NOMO-1 treated with dmso at 0.1 percent for 144 hours (cell line): Measurements from ENCODE around the gene SSH3.

Source experiments
- DNase-seq: peaks from one replicate; lab custom pipeline; 2025; ENCODE audit not compliant: unreplicated experiment; lab: John Stamatoyannopoulos, UW

SSH3 gene

GRCh38 chr11:67278939-67279588 is 24.3 kb upstream of the SSH3 start:
- DNase-seq = no peak

DNA sequence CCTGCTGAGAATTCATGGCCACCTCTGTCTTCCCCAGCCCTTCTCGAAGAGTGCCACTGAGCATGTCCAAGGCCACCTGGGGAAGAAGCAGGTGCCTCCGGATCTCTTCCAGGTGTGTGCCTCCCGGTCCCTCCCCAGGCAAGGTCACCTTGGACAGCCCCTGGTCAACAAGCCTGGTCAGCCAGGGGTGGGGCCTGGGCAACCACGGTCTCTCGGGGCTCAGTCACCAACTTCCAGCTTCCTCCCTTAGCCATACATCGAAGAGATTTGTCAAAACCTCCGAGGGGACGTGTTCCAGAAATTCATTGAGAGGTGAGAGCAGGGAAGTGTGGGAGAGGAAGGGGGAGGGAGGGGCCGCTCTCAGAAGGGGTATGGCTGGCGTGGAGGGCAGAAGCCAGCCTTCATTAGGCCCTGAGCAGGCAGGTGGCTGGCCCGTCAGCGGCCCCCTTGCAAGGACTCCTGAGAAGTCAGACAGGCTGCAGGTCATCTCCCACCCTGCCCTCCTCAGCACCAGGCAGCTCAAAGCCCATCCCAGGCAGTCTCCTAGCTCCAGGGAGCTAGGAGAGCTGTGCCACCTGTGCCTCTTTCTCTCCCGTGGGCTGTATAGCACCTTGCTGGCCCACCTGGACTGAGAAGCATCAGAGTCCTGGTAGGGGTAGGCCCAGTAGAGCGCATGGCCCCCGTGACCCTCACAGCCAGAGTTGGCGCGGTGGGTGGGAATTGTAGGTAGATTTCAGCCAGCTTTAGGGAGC is 23.6 kb upstream of the SSH3 start:
- no peak for DNase-seq

GRCh38 chr11:67280341-67280787 is 23.0 kb upstream of the SSH3 start:
- DNase-seq = no peak

- DNase-seq = no peak
Observed at GRCh38 chr11:67280788-67281551, 22.4 kb upstream of the SSH3 start.

DNA sequence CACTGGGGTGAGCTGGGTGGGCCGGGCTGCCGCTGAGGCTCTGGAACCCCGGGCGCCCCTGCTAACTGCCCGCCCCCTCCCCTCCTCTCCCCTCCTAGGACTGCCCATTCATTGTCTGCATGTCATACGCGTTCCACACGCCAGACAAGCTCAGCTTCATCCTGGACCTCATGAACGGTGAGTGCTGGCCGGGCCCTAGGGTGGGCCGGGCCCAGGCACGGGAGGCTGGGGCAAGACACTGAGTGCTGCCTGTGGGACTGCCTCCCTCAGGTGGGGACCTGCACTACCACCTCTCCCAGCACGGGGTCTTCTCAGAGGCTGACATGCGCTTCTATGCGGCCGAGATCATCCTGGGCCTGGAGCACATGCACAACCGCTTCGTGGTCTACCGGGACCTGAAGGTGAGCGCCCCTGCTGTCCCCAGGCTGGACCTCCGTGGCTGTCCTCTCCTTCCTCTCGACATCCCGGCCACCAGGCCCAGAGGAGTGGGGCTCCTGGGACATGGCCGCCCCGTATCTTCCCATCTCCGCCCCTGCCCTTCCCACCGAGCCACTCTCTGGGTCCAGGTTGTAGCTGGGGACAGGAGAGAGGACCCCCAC is 21.7 kb upstream of the SSH3 start:
- no peak for DNase-seq

DNA sequence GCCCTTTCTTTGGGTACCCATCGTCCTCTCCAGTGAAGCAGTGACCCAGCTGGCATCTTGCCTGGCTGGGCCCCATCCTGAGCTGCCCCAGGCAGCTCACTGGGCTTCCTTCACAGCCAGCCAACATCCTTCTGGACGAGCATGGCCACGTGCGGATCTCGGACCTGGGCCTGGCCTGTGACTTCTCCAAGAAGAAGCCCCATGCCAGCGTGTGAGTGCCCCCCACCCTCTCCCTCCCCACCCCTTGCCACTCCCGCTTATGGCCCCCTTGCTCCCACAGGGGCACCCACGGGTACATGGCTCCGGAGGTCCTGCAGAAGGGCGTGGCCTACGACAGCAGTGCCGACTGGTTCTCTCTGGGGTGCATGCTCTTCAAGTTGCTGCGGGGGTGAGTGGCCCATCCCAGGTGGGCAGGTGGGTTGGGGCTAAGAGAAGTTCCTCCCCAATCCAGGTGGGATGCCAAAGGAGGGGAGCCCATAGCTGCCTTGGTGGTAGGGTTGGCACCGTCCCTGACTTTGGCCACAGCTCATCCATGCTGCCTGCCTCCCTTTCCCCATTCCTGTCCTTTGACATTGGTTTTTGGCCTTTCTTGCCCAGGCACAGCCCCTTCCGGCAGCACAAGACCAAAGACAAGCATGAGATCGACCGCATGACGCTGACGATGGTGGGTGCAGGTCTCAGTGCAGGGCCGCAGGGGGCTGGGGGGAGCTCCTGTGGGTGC is 21.0 kb upstream of the SSH3 start:
- DNase-seq = no peak

DNA sequence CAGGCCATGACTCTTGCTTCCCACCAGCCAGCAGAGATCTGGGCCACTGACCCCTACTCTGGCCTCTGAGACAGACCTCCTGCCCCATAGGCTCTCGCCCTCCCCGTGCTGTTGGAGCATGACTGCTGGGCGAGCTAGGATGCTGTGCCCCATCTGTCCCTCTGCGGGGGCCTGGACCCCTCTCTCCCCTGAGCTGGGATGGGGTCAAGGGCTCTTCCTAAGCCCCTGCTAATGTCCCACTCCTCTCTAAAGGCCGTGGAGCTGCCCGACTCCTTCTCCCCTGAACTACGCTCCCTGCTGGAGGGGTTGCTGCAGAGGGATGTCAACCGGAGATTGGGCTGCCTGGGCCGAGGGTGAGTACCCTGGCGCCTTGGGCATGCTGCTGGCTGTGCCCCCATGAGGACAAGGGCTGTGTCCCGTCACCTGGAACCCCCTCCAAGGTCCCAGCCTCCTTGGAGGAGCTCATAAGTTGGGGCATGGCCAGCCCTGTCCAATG is 20.4 kb upstream of the SSH3 start:
- DNase-seq = no peak

DNA sequence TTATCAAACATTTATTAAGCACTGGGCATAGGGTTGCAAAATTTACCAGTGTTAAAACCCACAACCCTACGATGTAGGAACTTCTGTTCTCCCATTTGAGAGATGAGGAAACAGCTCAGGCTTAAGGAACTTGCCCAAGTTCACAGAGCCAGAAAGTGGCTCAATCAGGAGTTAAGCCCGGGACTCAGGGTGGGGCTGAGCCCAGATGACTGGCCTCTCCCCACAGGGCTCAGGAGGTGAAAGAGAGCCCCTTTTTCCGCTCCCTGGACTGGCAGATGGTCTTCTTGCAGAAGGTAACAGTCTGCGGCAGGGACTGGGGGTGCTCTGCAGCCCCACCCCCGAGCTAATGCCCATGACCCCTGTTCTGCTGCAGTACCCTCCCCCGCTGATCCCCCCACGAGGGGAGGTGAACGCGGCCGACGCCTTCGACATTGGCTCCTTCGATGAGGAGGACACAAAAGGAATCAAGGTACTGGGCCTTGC is 19.8 kb upstream of the SSH3 start:
- peak; percentile 80 for DNase-seq

GRCh38 chr11:67284811-67285540 is 18.4 kb upstream of the SSH3 start:
- no peak for DNase-seq

DNA sequence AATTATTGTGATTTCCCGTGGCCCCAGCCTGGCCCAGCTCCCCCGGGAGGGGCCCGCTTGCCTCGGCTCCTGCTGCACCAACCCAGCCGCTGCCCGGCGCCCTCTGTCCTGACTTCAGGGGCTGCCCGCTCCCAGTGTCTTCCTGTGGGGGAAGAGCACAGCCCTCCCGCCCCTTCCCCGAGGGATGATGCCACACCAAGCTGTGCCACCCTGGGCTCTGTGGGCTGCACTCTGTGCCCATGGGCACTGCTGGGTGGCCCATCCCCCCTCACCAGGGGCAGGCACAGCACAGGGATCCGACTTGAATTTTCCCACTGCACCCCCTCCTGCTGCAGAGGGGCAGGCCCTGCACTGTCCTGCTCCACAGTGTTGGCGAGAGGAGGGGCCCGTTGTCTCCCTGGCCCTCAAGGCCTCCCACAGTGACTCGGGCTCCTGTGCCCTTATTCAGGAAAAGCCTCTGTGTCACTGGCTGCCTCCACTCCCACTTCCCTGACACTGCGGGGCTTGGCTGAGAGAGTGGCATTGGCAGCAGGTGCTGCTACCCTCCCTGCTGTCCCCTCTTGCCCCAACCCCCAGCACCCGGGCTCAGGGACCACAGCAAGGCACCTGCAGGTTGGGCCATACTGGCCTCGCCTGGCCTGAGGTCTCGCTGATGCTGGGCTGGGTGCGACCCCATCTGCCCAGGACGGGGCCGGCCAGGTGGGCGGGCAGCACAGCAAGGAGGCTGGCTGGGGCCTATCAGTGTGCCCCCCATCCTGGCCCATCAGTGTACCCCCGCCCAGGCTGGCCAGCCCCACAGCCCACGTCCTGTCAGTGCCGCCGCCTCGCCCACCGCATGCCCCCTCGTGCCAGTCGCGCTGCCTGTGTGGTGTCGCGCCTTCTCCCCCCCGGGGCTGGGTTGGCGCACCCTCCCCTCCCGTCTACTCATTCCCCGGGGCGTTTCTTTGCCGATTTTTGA is 17.5 kb upstream of the SSH3 start:
- no peak for DNase-seq

DNA sequence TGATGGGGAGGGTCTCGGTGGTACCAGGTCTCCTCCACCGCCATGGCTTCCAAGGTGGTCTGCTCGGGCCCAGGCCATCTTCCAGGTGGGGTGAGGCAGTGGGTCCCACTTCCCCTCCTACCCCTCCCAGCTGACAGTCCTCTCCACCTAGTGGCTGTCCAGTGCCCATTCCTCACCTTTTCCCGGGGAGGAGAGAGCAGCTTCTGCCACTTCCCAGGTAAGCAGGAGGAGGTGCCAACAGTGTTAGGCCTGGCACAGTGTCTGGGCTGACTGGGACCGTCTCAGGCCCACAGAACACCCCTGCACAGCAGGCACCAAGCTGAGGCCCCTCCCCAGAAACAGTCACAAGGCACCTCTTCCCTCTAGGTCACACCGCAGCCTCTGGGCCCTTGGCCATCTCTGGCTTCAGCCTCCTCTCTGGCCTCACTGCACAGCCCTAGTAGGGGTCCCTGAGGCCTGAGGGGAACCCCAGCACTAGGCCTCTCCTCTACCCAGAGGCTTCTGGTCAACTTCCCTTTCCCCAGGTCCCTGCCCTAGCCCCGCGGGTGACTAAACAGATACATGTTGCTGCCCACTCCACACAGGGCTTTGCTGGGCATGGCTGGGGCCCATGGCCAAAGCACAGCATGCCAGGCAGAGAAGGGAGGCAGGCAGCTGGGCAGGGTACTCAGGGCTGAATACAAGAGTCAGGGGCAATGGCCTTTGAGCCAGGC is 16.6 kb upstream of the SSH3 start:
- DNase-seq = peak; percentile 8

DNA sequence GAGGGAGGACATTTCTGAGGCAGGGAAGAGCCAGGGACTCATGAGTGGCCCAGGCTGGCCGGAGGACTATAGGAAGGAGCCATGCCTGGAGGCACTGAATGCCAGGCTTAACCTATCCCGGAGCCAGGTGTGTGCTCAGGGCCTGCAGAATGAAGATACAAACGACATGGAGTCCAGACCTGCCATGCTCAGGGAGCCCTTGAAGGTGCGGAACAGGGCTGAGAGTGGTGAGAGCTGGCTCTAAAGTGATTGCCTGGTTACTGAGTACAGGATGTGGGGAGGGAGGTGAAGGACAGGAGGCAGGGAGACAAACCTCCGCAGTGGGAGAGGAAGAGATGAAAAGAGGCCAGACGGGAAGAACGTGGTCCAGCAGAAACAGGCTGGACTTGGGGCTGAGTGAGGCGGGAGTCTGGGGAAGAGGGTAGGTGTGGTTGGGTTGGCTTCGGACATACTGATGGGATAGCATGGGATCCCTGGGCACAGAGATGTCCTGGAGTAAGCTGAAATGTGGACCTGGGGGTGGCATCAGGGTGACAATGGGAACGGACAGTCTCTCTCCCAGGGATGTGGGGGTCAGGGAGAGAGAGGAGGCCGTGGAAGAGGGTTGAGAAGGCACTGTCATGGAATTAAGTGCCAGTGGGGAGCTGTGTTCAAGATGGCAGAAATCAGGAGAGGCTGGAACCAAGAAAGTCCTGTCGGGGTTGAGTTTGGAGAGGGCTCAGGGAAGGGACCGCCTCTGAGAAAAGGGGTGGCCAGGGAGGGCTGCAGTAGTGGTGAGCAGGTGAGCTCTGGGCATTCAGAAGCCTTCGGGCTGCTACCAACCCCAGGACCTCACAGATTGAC is 15.8 kb upstream of the SSH3 start:
- no peak for DNase-seq

DNA sequence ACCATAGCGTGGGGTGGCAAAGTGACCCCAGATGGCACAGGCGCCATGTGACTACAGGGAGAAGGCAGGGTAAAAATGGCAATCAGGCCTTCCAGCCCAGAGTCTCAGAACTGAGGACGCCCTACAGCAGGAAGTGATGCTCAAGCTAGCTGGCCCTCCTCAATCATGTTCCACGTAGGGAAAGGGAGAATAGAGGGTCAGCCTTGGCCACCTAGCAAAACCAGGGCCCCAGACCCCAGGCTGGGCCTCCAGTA is 15.2 kb upstream of the SSH3 start:
- no peak for DNase-seq

- DNase-seq = peak; percentile 95
Observed at GRCh38 chr11:67288452-67289225, 14.7 kb upstream of the SSH3 start.

GRCh38 chr11:67289226-67289650 is 14.1 kb upstream of the SSH3 start, which contains the start of gene ANKRD13D:
TSS of gene ANKRD13D (plus strand) at chr11:67289303. CDS start at chr11:67289461, 158 bp downstream.
- DNase-seq = no peak

DNA sequence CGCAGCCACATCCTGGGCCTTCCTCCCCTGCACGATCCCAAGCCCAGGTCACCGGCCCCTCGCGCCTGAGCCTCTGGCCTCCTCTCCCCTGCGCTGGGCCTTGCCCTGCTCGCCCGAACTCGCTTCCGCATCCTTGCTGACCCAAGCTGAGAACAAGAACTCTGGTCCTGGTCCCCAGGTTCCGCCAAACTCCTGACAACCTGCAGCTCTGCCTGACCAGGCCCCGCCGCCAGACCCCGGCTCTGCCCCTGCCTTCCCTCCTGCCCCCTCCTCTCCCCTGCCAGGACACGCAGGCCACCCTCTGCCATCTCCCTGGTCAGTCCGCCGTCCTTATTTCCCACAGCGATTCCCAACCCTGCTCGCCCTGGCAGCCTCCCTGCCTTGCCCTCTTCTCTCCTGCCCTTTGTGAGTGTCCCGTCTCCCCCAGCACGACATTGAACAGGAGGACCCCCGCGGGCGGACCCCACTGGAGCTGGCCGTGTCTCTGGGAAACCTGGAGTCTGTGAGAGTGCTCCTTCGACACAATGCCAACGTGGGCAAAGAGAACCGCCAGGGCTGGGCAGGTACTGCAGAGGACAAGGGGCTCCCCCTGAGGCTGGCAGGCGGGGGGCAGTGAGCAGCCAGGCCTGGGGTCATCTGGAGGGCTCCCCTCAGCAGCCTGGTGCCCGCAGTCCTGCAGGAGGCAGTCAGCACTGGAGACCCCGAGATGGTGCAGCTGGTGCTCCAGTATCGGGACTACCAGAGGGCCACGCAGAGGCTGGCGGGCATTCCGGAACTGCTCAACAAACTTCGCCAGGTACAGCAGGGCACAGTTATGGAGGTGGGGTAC is 13.5 kb upstream of the SSH3 start:
- DNase-seq = no peak
